ENCODE measurements around the gene CCDC54.

The CCDC54 gene

DNA sequence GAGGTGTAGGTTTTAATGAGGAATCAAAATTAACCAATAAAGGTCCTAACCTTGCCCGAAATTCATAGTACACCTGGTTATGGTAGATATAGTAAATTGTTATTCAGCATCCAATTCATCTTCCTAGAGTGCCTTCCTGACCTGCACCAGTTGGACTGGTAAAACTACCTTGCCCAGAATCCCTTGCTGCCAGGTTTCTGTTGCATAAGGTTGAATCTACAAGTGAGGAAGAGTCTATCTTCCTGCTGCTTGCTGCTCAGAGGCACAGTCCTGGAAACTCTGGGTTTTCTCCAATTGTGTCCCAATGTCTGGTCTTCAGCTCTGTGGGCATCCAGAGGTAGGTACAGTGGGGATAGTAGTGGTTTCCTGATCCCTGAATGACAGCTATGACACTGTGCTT is 17.3 kb downstream of the CCDC54 start:
- DNase-seq (ENCODE audit: low read depth) = no peak

- no peak for DNase-seq (ENCODE audit: low read depth)
Observed at GRCh38 chr3:107395066-107395465, 17.8 kb downstream of the CCDC54 start.

DNA sequence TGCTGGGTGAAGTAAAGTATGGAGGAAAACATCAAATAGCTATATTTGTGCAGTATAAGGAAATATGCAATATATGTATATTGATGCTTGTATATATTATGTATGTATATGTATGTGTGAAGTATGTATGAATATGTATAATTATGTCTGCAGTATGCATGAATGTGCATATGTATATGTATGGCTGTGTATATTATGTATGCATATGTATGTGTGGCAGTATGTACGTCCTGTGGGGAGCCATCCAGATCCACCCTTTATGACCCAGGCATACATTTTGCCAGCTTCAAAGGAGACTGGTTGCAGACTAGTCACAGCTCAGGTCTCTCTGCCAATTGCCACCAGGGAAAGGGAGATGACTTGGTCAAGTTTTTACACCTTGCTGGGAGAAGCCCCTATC is 24.1 kb downstream of the CCDC54 start:
- no peak for DNase-seq (ENCODE audit: low read depth)

DNA sequence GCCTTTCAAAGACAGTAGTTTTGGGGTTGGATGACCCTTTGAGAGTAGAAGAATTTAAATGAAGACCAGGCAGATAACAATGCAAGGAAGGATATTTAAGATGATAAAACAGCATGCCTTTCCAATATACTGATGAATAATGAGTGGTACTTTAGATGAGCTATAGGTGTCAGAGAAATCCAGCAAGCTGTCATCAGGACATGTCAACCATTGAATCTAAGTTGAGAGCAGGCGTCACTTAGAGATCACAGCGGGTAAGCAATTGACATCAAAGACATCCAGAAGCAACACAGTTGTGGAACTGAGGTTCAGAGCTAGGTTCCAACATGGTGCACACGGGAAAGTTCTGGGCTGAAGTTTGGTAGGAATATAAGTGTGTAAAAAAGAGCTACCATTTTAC is 25.0 kb downstream of the CCDC54 start:
- DNase-seq (ENCODE audit: low read depth) = no peak

DNA sequence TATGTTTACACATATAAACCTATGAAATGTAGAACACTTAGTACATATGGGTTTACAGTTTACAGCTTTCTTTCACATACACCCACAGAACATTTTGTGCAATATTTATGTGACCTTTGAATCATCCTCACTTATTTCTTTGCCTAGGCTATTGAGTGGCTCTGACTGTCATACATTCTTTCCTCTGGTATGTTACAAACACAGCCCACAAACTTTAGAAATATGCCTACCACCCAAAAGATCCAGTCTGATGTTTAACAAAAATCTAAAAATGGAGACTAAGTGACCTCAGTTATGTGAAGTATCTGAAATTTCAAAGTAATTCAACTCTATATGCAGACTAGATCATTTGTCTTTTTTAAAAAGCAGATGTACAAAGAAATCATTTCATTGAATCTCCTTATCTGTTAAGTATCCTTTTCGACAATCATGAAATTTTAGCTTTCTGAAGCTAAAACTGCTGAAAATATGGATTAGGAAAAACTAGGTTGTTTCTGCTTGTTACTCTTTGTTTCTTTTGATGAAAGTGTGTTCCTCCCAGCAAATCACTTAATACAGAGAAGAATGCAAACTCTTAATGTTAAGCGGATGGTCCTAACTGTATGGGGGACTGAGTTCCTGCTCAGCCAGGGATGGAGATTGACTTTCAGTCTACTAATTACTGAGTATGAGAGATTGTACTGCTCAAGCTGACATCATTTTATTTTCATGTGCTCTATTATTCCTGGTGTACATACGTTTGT is 27.7 kb downstream of the CCDC54 start:
- no peak for DNase-seq (ENCODE audit: low read depth)

DNA sequence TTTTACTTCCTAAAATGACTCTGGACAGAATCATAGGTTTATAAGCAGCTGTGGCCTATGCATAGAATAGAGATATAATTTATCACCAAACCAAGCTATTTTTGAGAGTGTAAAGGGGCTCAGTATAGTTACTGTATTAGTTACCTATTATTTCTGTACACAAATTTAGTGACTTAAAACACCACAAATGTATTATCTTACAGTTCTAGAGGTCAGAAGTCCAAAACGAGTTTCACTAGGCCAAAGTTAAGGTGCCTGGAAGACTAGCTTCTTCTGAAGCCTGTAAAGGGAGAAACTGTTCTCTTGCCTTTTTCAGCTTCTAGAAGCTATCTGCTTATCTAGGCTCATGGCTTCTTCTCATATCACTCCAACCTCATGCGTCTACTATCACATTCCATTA is 30.1 kb downstream of the CCDC54 start:
- no peak for DNase-seq (ENCODE audit: low read depth)

- no peak for DNase-seq (ENCODE audit: low read depth)
Observed at GRCh38 chr3:107408513-107408912, 31.3 kb downstream of the CCDC54 start.

DNA sequence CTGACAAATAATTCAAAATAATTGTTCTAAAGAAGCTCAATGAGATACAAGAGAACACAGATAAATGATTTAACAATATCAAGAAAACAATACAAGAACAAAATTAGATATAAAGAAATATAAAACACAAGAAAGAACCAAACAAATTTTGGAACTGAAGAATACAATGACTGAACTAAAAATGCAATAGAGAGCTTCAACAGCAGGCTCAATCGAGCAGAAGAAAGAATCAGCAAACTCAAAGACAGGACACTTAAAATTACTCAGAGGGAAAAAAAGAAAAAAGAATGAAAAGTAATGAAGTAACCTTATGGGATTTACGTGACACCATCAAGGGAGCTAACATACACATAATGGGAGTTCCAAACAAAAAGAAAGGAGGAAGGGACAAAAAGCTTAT is 32.1 kb downstream of the CCDC54 start:
- DNase-seq (ENCODE audit: low read depth) = no peak

GRCh38 chr3:107410606-107411005 is 33.4 kb downstream of the CCDC54 start:
- no peak for DNase-seq (ENCODE audit: low read depth)

DNA sequence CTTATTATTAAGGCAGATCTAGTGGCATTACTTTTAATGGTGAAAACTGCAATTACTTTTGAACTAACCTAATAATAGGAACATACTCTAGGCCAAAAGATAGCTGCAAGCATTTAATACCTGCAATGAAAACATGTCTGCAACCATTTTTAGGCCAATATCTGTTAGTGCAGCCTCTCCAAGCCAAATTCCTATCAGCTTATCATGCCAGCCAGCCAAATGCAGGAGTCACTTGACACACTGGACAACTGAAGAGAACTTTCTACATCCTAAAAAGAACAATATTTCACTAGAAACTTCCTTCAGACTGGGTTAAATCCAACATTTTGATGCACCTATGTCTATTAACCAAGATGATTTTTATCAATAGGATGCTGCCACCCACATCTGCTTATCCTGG is 33.8 kb downstream of the CCDC54 start:
- no peak for DNase-seq (ENCODE audit: low read depth)

GRCh38 chr3:107411779-107412178 is 34.5 kb downstream of the CCDC54 start:
- DNase-seq (ENCODE audit: low read depth) = no peak

- no peak for DNase-seq (ENCODE audit: low read depth)
Observed at GRCh38 chr3:107412376-107412775, 35.1 kb downstream of the CCDC54 start.

- DNase-seq (ENCODE audit: low read depth) = no peak
Observed at GRCh38 chr3:107413264-107413663, 36.0 kb downstream of the CCDC54 start.

GRCh38 chr3:107414325-107414964 is 37.2 kb downstream of the CCDC54 start:
- no peak for DNase-seq (ENCODE audit: low read depth)

- no peak for DNase-seq (ENCODE audit: low read depth)
Observed at GRCh38 chr3:107416138-107416537, 38.9 kb downstream of the CCDC54 start.

DNA sequence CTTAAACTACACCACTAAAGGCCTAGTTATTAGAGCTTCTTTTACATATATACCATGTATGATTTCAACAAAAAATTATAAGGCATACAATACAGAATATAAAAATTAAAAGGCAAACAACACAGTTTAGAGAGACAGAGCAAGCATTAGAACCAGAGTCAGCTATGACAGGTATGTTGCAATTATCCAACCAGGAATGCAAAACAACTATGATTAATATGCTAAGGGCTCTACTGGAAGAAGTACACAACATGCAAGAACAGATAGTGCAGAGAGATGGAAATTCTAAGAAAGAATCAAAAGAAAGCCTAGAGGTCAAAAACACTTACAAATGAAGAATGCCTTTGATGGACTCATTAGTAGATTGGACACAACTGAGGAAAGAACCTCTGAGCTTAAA is 39.6 kb downstream of the CCDC54 start:
- no peak for DNase-seq (ENCODE audit: low read depth)

GRCh38 chr3:107421170-107421792 is 44.0 kb downstream of the CCDC54 start:
- DNase-seq (ENCODE audit: low read depth) = no peak

GRCh38 chr3:107421881-107422280 is 44.6 kb downstream of the CCDC54 start:
- no peak for DNase-seq (ENCODE audit: low read depth)

- no peak for DNase-seq (ENCODE audit: low read depth)
Observed at GRCh38 chr3:107425033-107425432, 47.8 kb downstream of the CCDC54 start.

GRCh38 chr3:107426223-107426622 is 49.0 kb downstream of the CCDC54 start:
- no peak for DNase-seq (ENCODE audit: low read depth)
